Endothelial cell of umbilical vein (primary cell): Measurements from ENCODE around the gene FSD1. TPM values are rescaled to one million over a fixed set of nuclear protein-coding genes. Genes with fewer than 3 reads are reported as not detected.

Experiments used
- BruUV-seq: library from RNA; stranded (reverse); fragments of 400-500 nt; replicated peaks from 2 replicates; lab custom pipeline; 2021; lab: Mats Ljungman, UMichigan
- CTCF ChIA-PET: fragments of 300-600, 350-600 bp; sonication (Branson Sonifier 250); formaldehyde crosslinking; loops from one replicate; lab custom pipeline; 2021; ENCODE audit warnings: antibody characterized with exemption, inconsistent platforms; lab: Charles Lee
- POLR2A ChIA-PET: fragments of 300-600, 350-600 bp; sonication (Branson Sonifier 250); formaldehyde crosslinking; loops from one replicate; lab custom pipeline; 2021; ENCODE audit warnings: antibody characterized with exemption, inconsistent platforms; lab: Charles Lee
- DNase-seq: peaks from one replicate; pipeline ENCODE4 v3.0.0-alpha.2; 2011; ENCODE audit warnings: low read depth, low spot score
- FAIRE-seq: peaks from 2 replicates; lab custom pipeline; 2011; peaks lifted over from hg19 to GRCh38; lab: Jason Lieb, UNC
- H2AFZ ChIP-seq: 2 replicates; pipeline ENCODE4 v1.6.0; 2012; ENCODE audit warnings: low read depth, low read length, control low read depth, inconsistent platforms
- H3K27ac ChIP-seq: 2 replicates; pipeline ENCODE4 v1.5.1; 2011; ENCODE audit warnings: low read depth, mild to moderate bottlenecking, control low read depth, low read length, moderate library complexity; ENCODE audit not compliant: insufficient read depth
- H3K27me3 ChIP-seq, 2 experiments: 2 replicates each; pipeline versions ENCODE4 v1.6.0 to v1.6.1; 2011; ENCODE audit warnings: low read length in 2 of 2, mixed read lengths in 1 of 2; ENCODE audit not compliant: control insufficient read depth in 2 of 2, insufficient read depth in 2 of 2
- H3K36me3 ChIP-seq, 2 experiments: 2 replicates in 1 of 2; 3 replicates in 1 of 2; pipeline ENCODE4 v1.5.1; 2011; ENCODE audit warnings: low read length in 2 of 2, mild to moderate bottlenecking in 1 of 2, moderate library complexity in 1 of 2; ENCODE audit not compliant: control insufficient read depth in 2 of 2, insufficient read depth in 2 of 2; ENCODE audit errors: extremely low read depth in 1 of 2
- H3K4me1 ChIP-seq: 3 replicates; pipeline ENCODE4 v1.5.1; 2011; ENCODE audit warnings: mild to moderate bottlenecking, low read length; ENCODE audit not compliant: control insufficient read depth, insufficient read depth; ENCODE audit errors: extremely low read depth
- H3K4me2 ChIP-seq: 2 replicates; pipeline ENCODE4 v1.6.1; 2011; ENCODE audit warnings: low read length, control low read depth, mixed read lengths; ENCODE audit not compliant: insufficient read depth
- H3K4me3 ChIP-seq, 3 experiments: fragments of 200-600 bp in 1 of 3; sonication (generic), shearing (Covaris generic) in 1 of 3; replicated peaks in 1 of 3; 2 replicates each; pipeline ENCODE4 v1.5.1; 2011 to 2016; ENCODE audit warnings: control low read depth in 3 of 3, low read length in 3 of 3, mild to moderate bottlenecking in 2 of 3, inconsistent platforms in 1 of 3, low read depth in 1 of 3, moderate library complexity in 1 of 3; ENCODE audit not compliant: insufficient read depth in 1 of 3
- H3K79me2 ChIP-seq: 2 replicates; pipeline ENCODE4 v1.6.0; 2012; ENCODE audit warnings: low read length, inconsistent platforms; ENCODE audit not compliant: control insufficient read depth, insufficient read depth
- H3K9ac ChIP-seq: replicated peaks from 2 replicates; pipeline ENCODE3; 2011; ENCODE audit warnings: low read length, control low read depth; ENCODE audit not compliant: insufficient read depth; ENCODE audit errors: extremely low read depth
- H3K9me1 ChIP-seq: replicated peaks from 3 replicates; pipeline ENCODE4 v1.6.0; 2011; ENCODE audit warnings: mild to moderate bottlenecking, low read length; ENCODE audit not compliant: control insufficient read depth, insufficient read depth; ENCODE audit errors: extremely low read depth
- H3K9me3 ChIP-seq: replicated peaks from 2 replicates; pipeline ENCODE4 v1.5.1; 2012; ENCODE audit warnings: low read length, inconsistent platforms; ENCODE audit not compliant: control insufficient read depth, insufficient read depth
- H4K20me1 ChIP-seq: replicated peaks from 2 replicates; pipeline ENCODE3; 2011; ENCODE audit warnings: mild to moderate bottlenecking, low read length; ENCODE audit not compliant: control insufficient read depth, insufficient read depth; ENCODE audit errors: extremely low read depth
- GATA2 ChIP-seq: IDR thresholded peaks from 2 replicates; pipeline ENCODE4 v1.7.0; 2011; ENCODE audit warnings: low read depth, mild to moderate bottlenecking, moderate library complexity, mixed read lengths, low read length; ENCODE audit not compliant: insufficient read length, insufficient read depth
- POLR2A ChIP-seq: IDR thresholded peaks from 2 replicates; pipeline ENCODE4 v1.6.1; 2012; ENCODE audit warnings: low read depth, mild to moderate bottlenecking, control low read depth, low read length
- dilution Hi-C: fragments of 300-500 bp; cut with MboI; formaldehyde crosslinking; loops from one replicate; pipeline ENCODE4 v1.15.0; 2019; ENCODE audit warnings: low sequenced_read_pairs; ENCODE audit not compliant: extremely low pct_ligation_motif_present
- intact Hi-C: fragments of 100-400 bp; cut with micrococcal nuclease; formaldehyde crosslinking; loops from one replicate; pipeline ENCODE4 v1.10.0; 2022
- polyA plus RNA-seq, 4 experiments: library from polyadenylated mRNA; depleted of rRNA in 3 of 4; stranded (reverse) in 3 of 4; unstranded in 1 of 4; fragments of >200 nt; gene quantifications; 2 replicates each; pipeline versions ENCODE4 v1.2.1 to v1.2.3, GENCODE V29; 2011 to 2012; ENCODE audit warnings: missing spikeins in 1 of 4
- total RNA-seq: library from RNA; stranded (reverse); gene quantifications from 2 replicates; pipeline ENCODE4 v1.2.3, GENCODE V29; 2021
- TF ChIP-seq, protein P1 (sequence below), 2 donors: IDR thresholded peaks; 1 replicate in 1 of 2; 2 replicates in 1 of 2; pipeline ENCODE4 v1.5.1; 2011; ENCODE audit warnings: low read length in 2 of 2, mild to moderate bottlenecking in 2 of 2, moderate library complexity in 2 of 2, control low read depth in 1 of 2, inconsistent platforms in 1 of 2, low read depth in 1 of 2; ENCODE audit not compliant: insufficient read depth in 1 of 2; ENCODE audit errors: extremely low read depth in 1 of 2

Gene FSD1
- total and polyA plus RNA-seq, 2 donors (not counting 3 experiments of a cell fraction or from before 2014, with no cell fraction given), result 25.8 to 55.5 TPM

DNA sequence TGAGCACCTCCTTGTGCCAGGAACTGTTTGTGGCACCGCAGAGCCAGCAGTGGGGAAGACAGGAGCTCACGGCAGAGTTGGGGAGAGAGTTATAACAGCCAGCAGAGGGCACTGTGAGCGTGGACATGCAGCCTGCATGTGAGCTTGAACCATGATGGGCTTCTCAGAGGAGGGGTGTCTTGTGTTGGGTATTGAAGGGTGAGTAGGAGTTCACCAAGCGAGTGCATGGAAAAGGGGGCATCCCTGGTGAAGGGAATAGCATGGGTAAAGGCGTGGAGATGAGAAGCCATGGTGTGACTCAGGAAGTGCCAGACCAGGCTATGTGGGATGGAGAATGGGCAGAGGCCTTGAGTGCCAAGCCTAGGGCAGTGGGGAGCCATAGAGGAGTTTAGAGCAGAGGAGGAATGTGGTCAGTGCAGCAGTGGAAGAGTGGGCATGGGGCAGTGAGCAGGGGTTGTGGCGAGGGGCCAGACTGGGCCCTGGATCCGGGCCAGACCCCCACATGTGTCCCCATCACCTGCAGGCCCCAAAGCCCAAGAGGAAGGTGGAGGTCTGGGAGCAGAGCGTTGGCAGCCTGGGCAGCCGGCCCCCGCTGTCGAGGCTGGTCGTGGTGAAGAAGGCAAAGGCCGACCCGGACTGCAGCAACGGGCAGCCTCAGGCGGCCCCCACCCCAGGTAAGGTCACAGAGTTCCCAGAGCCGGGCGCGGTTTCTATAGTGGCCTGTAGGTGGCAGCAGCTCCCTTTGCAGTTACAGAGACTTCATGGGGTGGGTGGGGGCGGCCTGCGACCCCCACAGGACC is 37.1 kb upstream of the FSD1 start:
- no peaks in the 10 kb centered on the region for H3K9me1 ChIP-seq
- H3K9ac ChIP-seq, result no peak overlapping the region
- no peaks in the 10 kb centered on the region for H3K9me3 ChIP-seq
- intact Hi-C loops, result loop anchor here (1.0 kb wide), 2 partner anchors 85 to 132 kb away; no protein-coding TSS in a partner anchor
- H3K27ac ChIP-seq, result no peak overlapping the region
- H3K27me3 ChIP-seq, result no peaks in the 10 kb centered on the region
- ChIA-PET CTCF (interaction anchor here (0.6 to 4.9 kb wide), 39 partner anchors 8 to 524 kb away, joined by 3 to 120 read pairs (median 4); partner anchors contain the start of genes CHAF1A, EBI3, MPND and PLIN4), POLR2A (no interaction called here)
- no peak for TF ChIP-seq GATA2
- no peak for TF ChIP-seq POLR2A
- TF ChIP-seq, protein P1, sequence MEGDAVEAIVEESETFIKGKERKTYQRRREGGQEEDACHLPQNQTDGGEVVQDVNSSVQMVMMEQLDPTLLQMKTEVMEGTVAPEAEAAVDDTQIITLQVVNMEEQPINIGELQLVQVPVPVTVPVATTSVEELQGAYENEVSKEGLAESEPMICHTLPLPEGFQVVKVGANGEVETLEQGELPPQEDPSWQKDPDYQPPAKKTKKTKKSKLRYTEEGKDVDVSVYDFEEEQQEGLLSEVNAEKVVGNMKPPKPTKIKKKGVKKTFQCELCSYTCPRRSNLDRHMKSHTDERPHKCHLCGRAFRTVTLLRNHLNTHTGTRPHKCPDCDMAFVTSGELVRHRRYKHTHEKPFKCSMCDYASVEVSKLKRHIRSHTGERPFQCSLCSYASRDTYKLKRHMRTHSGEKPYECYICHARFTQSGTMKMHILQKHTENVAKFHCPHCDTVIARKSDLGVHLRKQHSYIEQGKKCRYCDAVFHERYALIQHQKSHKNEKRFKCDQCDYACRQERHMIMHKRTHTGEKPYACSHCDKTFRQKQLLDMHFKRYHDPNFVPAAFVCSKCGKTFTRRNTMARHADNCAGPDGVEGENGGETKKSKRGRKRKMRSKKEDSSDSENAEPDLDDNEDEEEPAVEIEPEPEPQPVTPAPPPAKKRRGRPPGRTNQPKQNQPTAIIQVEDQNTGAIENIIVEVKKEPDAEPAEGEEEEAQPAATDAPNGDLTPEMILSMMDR (IDR thresholded peaks at IDR 0.05; ENCODE audit: extremely low read depth in 1 of 2, insufficient read depth in 1 of 2, low read depth in 1 of 2, low read length in 2 of 2), result peak; percentile 66 to 88
- H3K36me3 ChIP-seq, result peaks cover 0 to 17% of the 10 kb centered on the region in 2 experiments
- H4K20me1 ChIP-seq, result no peaks in the 10 kb centered on the region
- peak; percentile 26 for DNase-seq
- no peak overlapping the region for H3K4me2 ChIP-seq
- dilution Hi-C loops, result no loop called here
- FAIRE-seq, result no peak
- H3K79me2 ChIP-seq, result no peaks in the 10 kb centered on the region
- H3K4me3 ChIP-seq, result no peak overlapping the region
- no peaks in the 10 kb centered on the region for H3K4me1 ChIP-seq
- no TSS peak for BruUV-seq
- no peak overlapping the region for H2AFZ ChIP-seq
